ENCODE data around the gene WBP11. TPM values are rescaled to one million over a fixed set of nuclear protein-coding genes. Genes with fewer than 3 reads are reported as not detected.
A peak's percentile ranks its signal among the peaks of the same experiment; 100 is the strongest.

WBP11 gene
- total and polyA plus RNA-seq, 2 of the 13 experiments (the other 11 are each of a cell fraction or from before 2014, with no cell fraction given) = 7.6 to 31.0 TPM

- TF ChIP-seq RERE (CRISPR knock-in tag; IDR thresholded peaks at IDR 0.05; ENCODE audit: low read depth) (no peak), ELF1 (CRISPR knock-in tag; IDR thresholded peaks at IDR 0.05) (peak; percentile 49; the same call in 1 of the 2 replicates), ZNF468 (CRISPR knock-in tag; IDR thresholded peaks at IDR 0.05) (no peak), CREB3 (CRISPR knock-in tag; IDR thresholded peaks at IDR 0.05) (no peak), TCF12 (IDR thresholded peaks at IDR 0.05) (no peak), TCF12 (CRISPR knock-in tag; IDR thresholded peaks at IDR 0.05) (no peak), HNRNPLL (IDR thresholded peaks at IDR 0.05; ENCODE audit: low read depth, low read length, poor library complexity, severe bottlenecking) (peak; percentile 99), GMEB2 (CRISPR knock-in tag; IDR thresholded peaks at IDR 0.05; ENCODE audit: low read depth) (no peak), NFKB2 (CRISPR knock-in tag; IDR thresholded peaks at IDR 0.05; ENCODE audit: borderline replicate concordance) (peak; percentile 25; the same call in 1 of the 2 replicates), ZSCAN9 (CRISPR knock-in tag; IDR thresholded peaks at IDR 0.05; ENCODE audit: borderline replicate concordance) (no peak), EP300 (IDR thresholded peaks at IDR 0.05; ENCODE audit: low read depth in 2 of 2, low read length in 2 of 2) (no peak), EP300 (CRISPR knock-in tag; IDR thresholded peaks at IDR 0.05; ENCODE audit: borderline replicate concordance) (no peak), DMTF1 (CRISPR knock-in tag; IDR thresholded peaks at IDR 0.05) (no peak), ZNF18 (CRISPR knock-in tag; IDR thresholded peaks at IDR 0.05; ENCODE audit: insufficient replicate concordance) (no peak), ZNF780A (CRISPR knock-in tag; IDR thresholded peaks at IDR 0.05) (0 out of 2 replicates have a peak, but pooled peaks have one; percentile 6), ZKSCAN1 (IDR thresholded peaks at IDR 0.05; ENCODE audit: low read length) (no peak), ZFY (CRISPR knock-in tag; IDR thresholded peaks at IDR 0.05) (no peak; the same call in none of the 2 replicates), GABPA (IDR thresholded peaks at IDR 0.05; ENCODE audit: low read depth, low read length) (no peak), GABPA (CRISPR knock-in tag; IDR thresholded peaks at IDR 0.05; ENCODE audit: low read depth) (no peak; the same call in 1 of the 2 replicates)
Observed at GRCh38 chr12:14769969-14770495, 33.2 kb downstream of the WBP11 start (continued).
